GM12878 (cell line): ENCODE measurements around the gene TRNT1. TPM values are rescaled to one million over a fixed set of nuclear protein-coding genes. Genes with fewer than 3 reads are reported as not detected.

Source experiments
- ATAC-seq: fragments of 200-7000 bp; cut with Tn5 transposase; 3 replicates; pipeline ENCODE4 v1.9.1; 2020; ENCODE audit warnings: mild to moderate bottlenecking, moderate library complexity
- BruUV-seq: library from RNA; stranded (reverse); fragments of 400-500 nt; replicated peaks from 2 replicates; lab custom pipeline; 2021; lab: Mats Ljungman, UMichigan
- CTCF ChIA-PET: fragments of 300-600 bp; sonication (Branson Sonifier 250); formaldehyde crosslinking; extraction: SDS; loops from one replicate; lab custom pipeline; 2021; ENCODE audit warnings: inconsistent platforms; lab: Yijun Ruan, JAX
- POLR2A ChIA-PET: fragments of 350-600 bp; formaldehyde crosslinking; extraction: SDS; loops from one replicate; lab custom pipeline; 2021; ENCODE audit warnings: inconsistent platforms; lab: Charles Lee
- RAD21 ChIA-PET: fragments of 300-600 bp; sonication (Branson Sonifier 250); formaldehyde crosslinking; loops from one replicate; lab custom pipeline; 2023; ENCODE audit warnings: antibody characterized with exemption; ENCODE audit not compliant: unreplicated experiment; lab: Charles Lee
- SMC1A ChIA-PET: fragments of 300-600 bp; sonication (Branson Sonifier 250); formaldehyde crosslinking; loops from one replicate; lab custom pipeline; 2023; ENCODE audit not compliant: unreplicated experiment, uncharacterized antibody; lab: Charles Lee
- DNase-seq: peaks from one replicate; pipeline ENCODE4 v3.0.0-alpha.2; 2011; ENCODE audit warnings: low read depth, low spot score
- FAIRE-seq: peaks from 3 replicates; lab custom pipeline; 2011; peaks lifted over from hg19 to GRCh38; lab: Jason Lieb, UNC
- H2AFZ ChIP-seq: 2 replicates; pipeline ENCODE4 v1.6.0; 2011; ENCODE audit warnings: low read depth, low read length, control low read depth; ENCODE audit not compliant: control insufficient read depth
- H3K27ac ChIP-seq: 2 replicates; pipeline ENCODE4 v1.5.1; 2011; ENCODE audit warnings: control low read depth; ENCODE audit not compliant: control insufficient read depth, insufficient read depth
- H3K27me3 ChIP-seq, 2 experiments: replicated peaks in 1 of 2; 2 replicates each; pipeline versions ENCODE4 v1.6.0 to v1.6.1; 2011; ENCODE audit warnings: low read length in 1 of 2; ENCODE audit not compliant: control insufficient read depth in 2 of 2, insufficient read depth in 2 of 2
- H3K36me3 ChIP-seq, 2 experiments: 2 replicates each; pipeline ENCODE4 v1.5.1; 2011; ENCODE audit warnings: low read length in 1 of 2; ENCODE audit not compliant: control insufficient read depth in 2 of 2, insufficient read depth in 2 of 2
- H3K4me1 ChIP-seq: 2 replicates; pipeline ENCODE4 v1.6.1; 2011; ENCODE audit warnings: mild to moderate bottlenecking, low read length, moderate library complexity, mixed read lengths; ENCODE audit not compliant: control insufficient read depth, insufficient read depth
- H3K4me2 ChIP-seq: 2 replicates; pipeline ENCODE4 v1.6.0; 2011; ENCODE audit warnings: control low read depth; ENCODE audit not compliant: control insufficient read depth, insufficient read depth
- H3K4me3 ChIP-seq: fragments of 200-600 bp; sonication (generic); 2 replicates; pipeline ENCODE4 v1.5.1; 2016
- H3K79me2 ChIP-seq: 2 replicates; pipeline ENCODE4 v1.6.0; 2011; ENCODE audit warnings: low read length; ENCODE audit not compliant: control insufficient read depth, insufficient read depth
- H3K9ac ChIP-seq: 2 replicates; pipeline ENCODE4 v1.8.0; 2011; ENCODE audit warnings: low read length, control low read depth, mixed read lengths; ENCODE audit not compliant: control insufficient read depth, insufficient read depth
- H3K9me3 ChIP-seq: replicated peaks from 3 replicates; pipeline ENCODE4 v1.5.1; 2011; ENCODE audit warnings: mild to moderate bottlenecking, low read length; ENCODE audit not compliant: control insufficient read depth, insufficient read depth
- H4K20me1 ChIP-seq: 2 replicates; pipeline ENCODE4 v1.6.0; 2011; ENCODE audit not compliant: control insufficient read depth, insufficient read depth
- ASH2L ChIP-seq: fragments of 300-600, 200-600 bp; sonication (generic); IDR thresholded peaks from 2 replicates; pipeline ENCODE4 v1.6.1; 2017; ENCODE audit warnings: low read depth, mild to moderate bottlenecking, borderline replicate concordance
- CEBPB ChIP-seq, 2 experiments: fragments of 150-350 bp in 1 of 2; IDR thresholded peaks; 2 replicates each; pipeline ENCODE4 v1.6.1; 2012 to 2014; ENCODE audit warnings: low read depth in 2 of 2, low read length in 2 of 2, borderline replicate concordance in 1 of 2, inconsistent platforms in 1 of 2
- CHD1 ChIP-seq: IDR thresholded peaks from 2 replicates; pipeline ENCODE4 v1.6.1; 2012; ENCODE audit warnings: low read depth, low read length, improper control_type of control experiment
- HDAC6 ChIP-seq: fragments of 200-600 bp; sonication (generic); IDR thresholded peaks from one replicate; pipeline ENCODE4 v1.8.0; 2017; ENCODE audit warnings: antibody characterized with exemption; ENCODE audit not compliant: unreplicated experiment
- IRF4 ChIP-seq: IDR thresholded peaks from 2 replicates; pipeline ENCODE4 v1.6.1; 2011; ENCODE audit warnings: low read depth, low read length
- MEF2B ChIP-seq: fragments of 450-650 bp; IDR thresholded peaks from 2 replicates; pipeline ENCODE4 v1.6.1; 2018; ENCODE audit warnings: mild to moderate bottlenecking, moderate library complexity; ENCODE audit not compliant: partially characterized antibody, poor library complexity, severe bottlenecking
- NR2C2 ChIP-seq: IDR thresholded peaks from 2 replicates; pipeline ENCODE4 v1.6.1; 2011; ENCODE audit warnings: borderline replicate concordance, low read depth; ENCODE audit not compliant: control insufficient read depth, insufficient read length
- NRF1 ChIP-seq: conservative IDR thresholded peaks from 2 replicates; pipeline ENCODE4 v1.6.1; 2011; ENCODE audit warnings: mild to moderate bottlenecking, low read depth, low read length, improper control_type of control experiment
- RFX5 ChIP-seq: IDR thresholded peaks from 2 replicates; pipeline ENCODE4 v1.6.1; 2011; ENCODE audit warnings: low read depth, low read length, improper control_type of control experiment
- TAF1 ChIP-seq: IDR thresholded peaks from 2 replicates; pipeline ENCODE4 v1.6.1; 2011; ENCODE audit warnings: mild to moderate bottlenecking, low read depth, low read length, borderline replicate concordance
- TBL1XR1 ChIP-seq: IDR thresholded peaks from 2 replicates; pipeline ENCODE4 v1.6.1; 2012; ENCODE audit warnings: low read depth, low read length, improper control_type of control experiment
- ZNF24 ChIP-seq: fragments of 450-650 bp; IDR thresholded peaks from 2 replicates; pipeline ENCODE4 v1.6.1; 2017; ENCODE audit warnings: antibody characterized with exemption, mild to moderate bottlenecking
- WGBS: methylation state at CpG from one replicate; pipeline ENCODE4 v1.1.6; 2016; ENCODE audit warnings: low lambda C conversion rate; ENCODE audit not compliant: insufficient replicate concordance, insufficient coverage; ENCODE audit errors: missing lambda C conversion rate; 5-methylcytosine and 5-hydroxymethylcytosine counted together
- in situ Hi-C: fragments of 300-500 bp; cut with MboI; formaldehyde crosslinking; loops from 9 replicates; pipeline ENCODE4 v1.14.3; 2018; ENCODE audit warnings: mixed read lengths
- intact Hi-C: fragments of 100-400 bp; cut with micrococcal nuclease; formaldehyde crosslinking; loops from one replicate; pipeline ENCODE4 v1.14.2; 2022; ENCODE audit not compliant: unreplicated experiment
- polyA plus RNA-seq, 11 experiments: library from polyadenylated mRNA; depleted of rRNA in 4 of 11; unstranded in 6 of 11; stranded (reverse) in 5 of 11; fragments of >200 nt; fragmentation: Nextera tagmentation in 4 of 11; fragmentation: Illumina TruSeq in 1 of 11; extraction: Ambion mirVana in 4 of 11; extraction: Trizol in 1 of 11; gene quantifications; 1 replicate in 1 of 11; 2 replicates in 10 of 11; pipeline versions ENCODE4 v1.2.1 to v1.2.3, GENCODE V29; 2011 to 2016; ENCODE audit warnings: inconsistent platforms in 2 of 11, missing spikeins in 2 of 11, low read depth in 1 of 11
- total RNA-seq, 4 experiments: library from RNA; depleted of rRNA in 3 of 4; stranded (reverse); fragments of >200 nt in 3 of 4; fragmentation: Illumina TruSeq in 1 of 4; extraction: Trizol in 1 of 4; gene quantifications; 2 replicates each; pipeline versions ENCODE4 v1.2.1 to v1.2.3, GENCODE V29; 2013 to 2021
- TF ChIP-seq, protein P1 (sequence below): fragments of 450-650 bp; formaldehyde crosslinking; IDR thresholded peaks from 2 replicates; pipeline ENCODE4 v1.4.0; 2022; ENCODE audit warnings: mild to moderate bottlenecking, moderate library complexity
- TF ChIP-seq, protein P2 (sequence below): fragments of 450-650 bp; IDR thresholded peaks from 2 replicates; pipeline ENCODE4 v1.6.1; 2017; ENCODE audit warnings: borderline replicate concordance

TRNT1 gene
- total and polyA plus RNA-seq, 10 of the 15 experiments (the other 5 are each of a cell fraction or from before 2014, with no cell fraction given): 28.6 to 54.9 (median 36.6) TPM

GRCh38 chr3:3105246-3105645 is 21.5 kb upstream of the TRNT1 start:
- no peak for TF ChIP-seq NR2C2
- TF ChIP-seq TBL1XR1: no peak
- TF ChIP-seq CEBPB (IDR thresholded peaks at IDR 0.05; ENCODE audit: borderline replicate concordance in 1 of 2, low read depth in 2 of 2, low read length in 2 of 2): no peak
- no peak for TF ChIP-seq ZNF24
- no peak for TF ChIP-seq RFX5
- Histone ChIP-seq H3K4me2 (no peak overlapping the region), H3K4me1 (peaks cover 43% of the 10 kb centered on the region), H3K27ac (no peak overlapping the region), H4K20me1 (no peaks in the 10 kb centered on the region), H3K27me3 (no peaks in the 10 kb centered on the region), H3K79me2 (no peaks in the 10 kb centered on the region), H2AFZ (no peak overlapping the region), H3K9ac (no peak overlapping the region), H3K4me3 (no peak overlapping the region), H3K9me3 (no peaks in the 10 kb centered on the region), H3K36me3 (no peaks in the 10 kb centered on the region)
- ATAC-seq (no peak), DNase-seq (no peak), FAIRE-seq (no peak)
- intact Hi-C loops: no loop called here
- POLR2A ChIA-PET: no interaction called here
- 69% methylated on average over 3 of the region's 3 CpGs for WGBS
- no TSS peak for BruUV-seq
- in situ Hi-C loops: no loop called here
- SMC1A ChIA-PET: no interaction called here
- RAD21 ChIA-PET: no interaction called here
- CTCF ChIA-PET: no interaction called here

DNA sequence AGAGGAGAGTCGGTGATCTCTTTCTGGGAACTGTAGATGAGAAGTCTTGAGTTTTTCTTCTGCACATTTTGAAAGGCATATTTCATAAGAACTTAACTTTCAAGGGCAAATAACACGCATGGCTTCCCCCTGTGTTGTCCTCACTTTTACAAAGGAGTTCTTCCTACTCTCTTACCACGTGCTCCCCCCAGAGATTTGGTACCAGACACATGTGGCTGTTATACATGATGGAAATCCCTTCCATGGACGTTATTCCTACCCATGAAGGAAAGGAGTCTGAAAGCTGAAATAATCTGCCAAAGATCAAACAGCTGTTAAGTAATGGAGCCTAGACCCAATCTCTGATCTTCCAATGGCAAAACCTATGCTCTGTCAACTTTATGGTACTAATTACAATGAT is 20.9 kb upstream of the TRNT1 start:
- intact Hi-C loops (no loop called here), in situ Hi-C loops (no loop called here)
- Histone ChIP-seq H4K20me1 (no peaks in the 10 kb centered on the region), H3K4me3 (no peak overlapping the region), H3K27me3 (no peaks in the 10 kb centered on the region), H3K9ac (no peak overlapping the region), H3K9me3 (no peaks in the 10 kb centered on the region), H3K79me2 (no peaks in the 10 kb centered on the region), H3K27ac (no peak overlapping the region), H3K4me1 (peaks cover 44% of the 10 kb centered on the region), H2AFZ (no peak overlapping the region), H3K36me3 (no peaks in the 10 kb centered on the region), H3K4me2 (no peak overlapping the region)
- no peak for ATAC-seq
- WGBS: 49% methylated on average over 4 of the region's 4 CpGs
- ChIA-PET SMC1A (no interaction called here), CTCF (interaction anchor here (0.7 kb wide), 1 partner anchor 978 kb away, joined by 3 read pairs; no protein-coding TSS in a partner anchor), RAD21 (no interaction called here), POLR2A (no interaction called here)
- no TSS peak for BruUV-seq
- FAIRE-seq: no peak
- no peak for DNase-seq
- TF ChIP-seq HDAC6 (no peak), TAF1 (no peak), NR2C2 (no peak), IRF4 (no peak), CHD1 (no peak), ASH2L (no peak), MEF2B (no peak), NRF1 (no peak)
- TF ChIP-seq, protein P1, sequence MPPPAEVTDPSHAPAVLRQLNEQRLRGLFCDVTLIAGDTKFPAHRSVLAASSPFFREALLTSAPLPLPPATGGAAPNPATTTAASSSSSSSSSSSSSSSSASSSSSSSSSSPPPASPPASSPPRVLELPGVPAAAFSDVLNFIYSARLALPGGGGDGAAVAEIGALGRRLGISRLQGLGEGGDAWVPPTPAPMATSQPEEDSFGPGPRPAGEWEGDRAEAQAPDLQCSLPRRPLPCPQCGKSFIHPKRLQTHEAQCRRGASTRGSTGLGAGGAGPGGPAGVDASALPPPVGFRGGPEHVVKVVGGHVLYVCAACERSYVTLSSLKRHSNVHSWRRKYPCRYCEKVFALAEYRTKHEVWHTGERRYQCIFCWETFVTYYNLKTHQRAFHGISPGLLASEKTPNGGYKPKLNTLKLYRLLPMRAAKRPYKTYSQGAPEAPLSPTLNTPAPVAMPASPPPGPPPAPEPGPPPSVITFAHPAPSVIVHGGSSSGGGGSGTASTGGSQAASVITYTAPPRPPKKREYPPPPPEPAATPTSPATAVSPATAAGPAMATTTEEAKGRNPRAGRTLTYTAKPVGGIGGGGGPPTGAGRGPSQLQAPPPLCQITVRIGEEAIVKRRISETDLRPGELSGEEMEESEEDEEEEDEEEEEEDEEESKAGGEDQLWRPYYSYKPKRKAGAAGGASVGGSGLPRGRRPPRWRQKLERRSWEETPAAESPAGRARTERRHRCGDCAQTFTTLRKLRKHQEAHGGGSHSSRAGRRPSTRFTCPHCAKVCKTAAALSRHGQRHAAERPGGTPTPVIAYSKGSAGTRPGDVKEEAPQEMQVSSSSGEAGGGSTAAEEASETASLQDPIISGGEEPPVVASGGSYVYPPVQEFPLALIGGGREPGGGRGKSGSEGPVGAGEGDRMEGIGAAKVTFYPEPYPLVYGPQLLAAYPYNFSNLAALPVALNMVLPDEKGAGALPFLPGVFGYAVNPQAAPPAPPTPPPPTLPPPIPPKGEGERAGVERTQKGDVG (CRISPR knock-in tag): no peak
- TF ChIP-seq, protein P2, sequence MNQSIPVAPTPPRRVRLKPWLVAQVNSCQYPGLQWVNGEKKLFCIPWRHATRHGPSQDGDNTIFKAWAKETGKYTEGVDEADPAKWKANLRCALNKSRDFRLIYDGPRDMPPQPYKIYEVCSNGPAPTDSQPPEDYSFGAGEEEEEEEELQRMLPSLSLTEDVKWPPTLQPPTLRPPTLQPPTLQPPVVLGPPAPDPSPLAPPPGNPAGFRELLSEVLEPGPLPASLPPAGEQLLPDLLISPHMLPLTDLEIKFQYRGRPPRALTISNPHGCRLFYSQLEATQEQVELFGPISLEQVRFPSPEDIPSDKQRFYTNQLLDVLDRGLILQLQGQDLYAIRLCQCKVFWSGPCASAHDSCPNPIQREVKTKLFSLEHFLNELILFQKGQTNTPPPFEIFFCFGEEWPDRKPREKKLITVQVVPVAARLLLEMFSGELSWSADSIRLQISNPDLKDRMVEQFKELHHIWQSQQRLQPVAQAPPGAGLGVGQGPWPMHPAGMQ: no peak
